OCI-LY3 (cell line): ENCODE results near the gene OSMR.

Experiments
- EZH2phosphoT487 ChIP-seq: fragments of 200-600 bp; shearing (Covaris generic); IDR thresholded peaks from 2 replicates; pipeline ENCODE4 v1.6.1; 2018; ENCODE audit warnings: antibody characterized with exemption, mixed run types, low read depth
- TF ChIP-seq, protein P1 (sequence below): fragments of 200-600, 300-600 bp; sonication (generic); IDR thresholded peaks from 2 replicates; pipeline ENCODE4 v1.5.1; 2014; ENCODE audit warnings: antibody characterized with exemption, low read length, low read depth

GRCh38 chr5:38879078-38879460 lies 33.3 kb downstream of the OSMR start:
- TF ChIP-seq, protein P1, sequence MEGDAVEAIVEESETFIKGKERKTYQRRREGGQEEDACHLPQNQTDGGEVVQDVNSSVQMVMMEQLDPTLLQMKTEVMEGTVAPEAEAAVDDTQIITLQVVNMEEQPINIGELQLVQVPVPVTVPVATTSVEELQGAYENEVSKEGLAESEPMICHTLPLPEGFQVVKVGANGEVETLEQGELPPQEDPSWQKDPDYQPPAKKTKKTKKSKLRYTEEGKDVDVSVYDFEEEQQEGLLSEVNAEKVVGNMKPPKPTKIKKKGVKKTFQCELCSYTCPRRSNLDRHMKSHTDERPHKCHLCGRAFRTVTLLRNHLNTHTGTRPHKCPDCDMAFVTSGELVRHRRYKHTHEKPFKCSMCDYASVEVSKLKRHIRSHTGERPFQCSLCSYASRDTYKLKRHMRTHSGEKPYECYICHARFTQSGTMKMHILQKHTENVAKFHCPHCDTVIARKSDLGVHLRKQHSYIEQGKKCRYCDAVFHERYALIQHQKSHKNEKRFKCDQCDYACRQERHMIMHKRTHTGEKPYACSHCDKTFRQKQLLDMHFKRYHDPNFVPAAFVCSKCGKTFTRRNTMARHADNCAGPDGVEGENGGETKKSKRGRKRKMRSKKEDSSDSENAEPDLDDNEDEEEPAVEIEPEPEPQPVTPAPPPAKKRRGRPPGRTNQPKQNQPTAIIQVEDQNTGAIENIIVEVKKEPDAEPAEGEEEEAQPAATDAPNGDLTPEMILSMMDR, result no peak
- TF ChIP-seq EZH2phosphoT487, result no peak
